Mesendoderm (in vitro differentiated cells): ENCODE data around the gene PI4KA.
"Not testable (repeated sequence)": the region's sequence is repeated elsewhere in the genome, so short reads cannot be mapped to it uniquely, and the experiment has no call there.

Experiments used
- DNase-seq: peaks from one replicate; pipeline ENCODE4 v3.0.0; 2013
- H2AK5ac ChIP-seq: 2 replicates; pipeline ENCODE4 v1.6.1; 2013; ENCODE audit warnings: low read length, inconsistent platforms
- H2BK120ac ChIP-seq: 2 replicates; pipeline ENCODE4 v1.6.1; 2013; ENCODE audit warnings: low read depth, mild to moderate bottlenecking, low read length, moderate library complexity, mixed read lengths
- H2BK15ac ChIP-seq: replicated peaks from 2 replicates; pipeline ENCODE4 v1.6.1; 2013; ENCODE audit warnings: low read depth, mild to moderate bottlenecking, moderate library complexity
- H2BK5ac ChIP-seq: 2 replicates; pipeline ENCODE4 v1.6.1; 2013; ENCODE audit warnings: low read length, inconsistent platforms
- H3K18ac ChIP-seq: 2 replicates; pipeline ENCODE4 v1.6.1; 2013; ENCODE audit warnings: mild to moderate bottlenecking, low read length, mixed read lengths
- H3K23ac ChIP-seq: one replicate; pipeline ENCODE4 v1.6.1; 2013; ENCODE audit warnings: low read length
- H3K27ac ChIP-seq: 2 replicates; pipeline ENCODE4 v1.5.1; 2013; ENCODE audit warnings: low read depth, mild to moderate bottlenecking, inconsistent platforms, low read length, moderate library complexity
- H3K27me3 ChIP-seq: 2 replicates; pipeline ENCODE4 v1.6.1; 2013; ENCODE audit warnings: low read length, control low read depth, mild to moderate bottlenecking, inconsistent platforms; ENCODE audit not compliant: insufficient read depth, poor library complexity
- H3K36me3 ChIP-seq: 2 replicates; pipeline ENCODE4 v1.6.1; 2013; ENCODE audit warnings: low read length, inconsistent platforms; ENCODE audit not compliant: control insufficient read depth, insufficient read depth
- H3K4ac ChIP-seq: one replicate; pipeline ENCODE4 v1.6.1; 2013; ENCODE audit warnings: low read depth, mild to moderate bottlenecking, low read length, moderate library complexity
- H3K4me1 ChIP-seq: 2 replicates; pipeline ENCODE4 v1.6.1; 2013; ENCODE audit warnings: low read depth, low read length, inconsistent platforms; ENCODE audit not compliant: control insufficient read depth
- H3K4me2 ChIP-seq: 2 replicates; pipeline ENCODE4 v1.6.1; 2013; ENCODE audit warnings: low read length
- H3K4me3 ChIP-seq: 2 replicates; pipeline ENCODE4 v1.5.1; 2013; ENCODE audit warnings: mild to moderate bottlenecking, low read length
- H3K56ac ChIP-seq: one replicate; pipeline ENCODE4 v1.6.1; 2013; ENCODE audit warnings: low read length
- H3K79me1 ChIP-seq: 2 replicates; pipeline ENCODE4 v1.6.1; 2013; ENCODE audit warnings: low read length, inconsistent platforms
- H3K79me2 ChIP-seq: 2 replicates; pipeline ENCODE4 v1.6.1; 2013; ENCODE audit warnings: mild to moderate bottlenecking, low read length; ENCODE audit not compliant: control insufficient read depth, insufficient read depth
- H3K9ac ChIP-seq: 2 replicates; pipeline ENCODE4 v1.6.1; 2013; ENCODE audit warnings: low read length, inconsistent platforms
- H4K5ac ChIP-seq: one replicate; pipeline ENCODE4 v1.6.1; 2013; ENCODE audit warnings: low read length
- H4K8ac ChIP-seq: one replicate; pipeline ENCODE4 v1.6.1; 2013; ENCODE audit warnings: low read depth, mild to moderate bottlenecking, control low read depth, low read length, moderate library complexity
- WGBS: extraction: QIAGEN DNeasy Blood & Tissue Kit; methylation state at CpG from one replicate; pipeline ENCODE4 v1.1.7; 2013; ENCODE audit warnings: low lambda C conversion rate, missing lambda C conversion rate; ENCODE audit not compliant: insufficient coverage; ENCODE audit errors: extremely low coverage; 5-methylcytosine and 5-hydroxymethylcytosine counted together

The PI4KA gene

DNA sequence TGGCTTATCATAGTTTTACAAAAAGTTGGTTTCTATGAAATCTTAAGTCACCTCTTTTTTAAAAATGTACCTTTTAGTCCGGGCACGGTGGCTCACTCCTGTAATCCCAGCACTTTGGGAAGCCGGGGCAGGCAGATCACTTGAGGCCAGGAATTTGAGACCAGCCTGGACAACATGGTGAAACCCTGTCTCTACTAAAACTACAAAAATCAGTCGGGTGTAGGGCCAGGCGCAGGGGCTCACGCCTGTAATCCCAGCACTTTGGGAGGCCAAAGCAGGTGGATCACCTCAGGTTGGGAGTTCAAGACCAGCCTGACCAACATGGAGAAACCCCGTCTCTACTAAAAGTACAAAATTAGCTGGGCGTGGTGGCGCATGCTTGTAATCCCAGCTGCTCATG, 158.8 kb downstream of the PI4KA start:
- H3K79me2 ChIP-seq, H3K79me1 ChIP-seq, H3K9ac ChIP-seq, H4K8ac ChIP-seq, DNase-seq, H3K4ac ChIP-seq, H3K36me3 ChIP-seq, H3K27ac ChIP-seq, H3K18ac ChIP-seq, H3K27me3 ChIP-seq, H2BK120ac ChIP-seq, H3K56ac ChIP-seq, H3K4me3 ChIP-seq, H4K5ac ChIP-seq, H3K23ac ChIP-seq, H3K4me2 ChIP-seq, H2BK15ac ChIP-seq, H2BK5ac ChIP-seq, H3K4me1 ChIP-seq, H2AK5ac ChIP-seq: not testable (repeated sequence)
- no CpG with 5 or more reads among the region's 9 CpGs for WGBS

GRCh38 chr22:20697481-20698113, 161.0 kb downstream of the PI4KA start:
- not testable (repeated sequence) for H3K9ac ChIP-seq, H3K27me3 ChIP-seq, H2BK5ac ChIP-seq, H3K79me1 ChIP-seq, H4K5ac ChIP-seq, H3K36me3 ChIP-seq, H3K79me2 ChIP-seq, H3K4me3 ChIP-seq, H2BK120ac ChIP-seq, H3K56ac ChIP-seq, H2BK15ac ChIP-seq, H3K23ac ChIP-seq, H3K4me1 ChIP-seq, H4K8ac ChIP-seq, H3K27ac ChIP-seq, H2AK5ac ChIP-seq, H3K4ac ChIP-seq, H3K4me2 ChIP-seq, H3K18ac ChIP-seq
- no CpG with 5 or more reads among the region's 17 CpGs for WGBS
- DNase-seq, result peak; percentile 80

DNA sequence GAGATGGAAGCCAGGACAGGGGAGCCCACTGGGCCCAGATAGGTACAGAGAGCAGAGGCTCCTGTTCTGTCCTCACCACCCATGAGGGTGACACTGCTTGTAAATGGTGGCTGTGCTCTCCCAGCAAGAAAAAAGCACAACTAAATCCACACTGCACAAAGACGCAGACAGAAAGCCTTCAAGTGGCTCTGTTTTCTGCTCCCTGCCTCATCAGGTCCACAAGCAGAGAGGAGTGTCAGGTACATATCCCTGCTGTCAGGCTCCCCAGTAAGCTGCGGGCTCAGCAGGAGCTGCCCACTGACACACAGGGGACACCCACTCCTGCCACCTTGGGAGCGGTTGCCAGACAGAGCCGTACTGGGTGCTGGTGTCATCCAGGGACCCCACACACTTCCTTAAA, 162.6 kb downstream of the PI4KA start:
- H3K23ac ChIP-seq, result not testable (repeated sequence)
- no CpG with 5 or more reads among the region's 4 CpGs for WGBS

DNA sequence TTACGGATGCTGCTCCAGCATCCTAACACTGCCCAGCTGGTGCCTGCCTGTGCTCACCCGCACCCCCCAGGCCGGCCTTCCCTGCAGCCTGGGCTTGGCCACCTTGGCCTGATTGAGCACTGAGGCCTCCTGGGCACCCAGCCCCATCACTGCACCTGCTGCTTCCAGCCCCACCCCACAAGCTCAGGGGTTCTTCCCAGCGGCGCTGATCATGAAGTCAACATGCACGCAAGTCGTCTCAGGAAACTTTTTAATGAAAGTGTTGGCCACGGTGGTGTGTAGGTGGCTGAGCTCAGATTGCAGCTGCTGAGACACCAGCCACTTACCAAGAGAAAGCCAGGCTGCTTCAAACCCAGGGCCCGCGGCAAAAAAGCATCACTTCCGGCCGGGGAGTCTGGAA, 163.4 kb downstream of the PI4KA start:
- no CpG with 5 or more reads among the region's 12 CpGs for WGBS
- H3K36me3 ChIP-seq, H3K4me3 ChIP-seq, H3K9ac ChIP-seq, H3K79me2 ChIP-seq, H2BK15ac ChIP-seq, H3K27ac ChIP-seq, H2BK5ac ChIP-seq, H3K4me1 ChIP-seq, H3K79me1 ChIP-seq, H3K4ac ChIP-seq, H2AK5ac ChIP-seq, H2BK120ac ChIP-seq, H4K8ac ChIP-seq, H3K56ac ChIP-seq, H3K23ac ChIP-seq, H3K27me3 ChIP-seq, H3K18ac ChIP-seq, H4K5ac ChIP-seq, DNase-seq, H3K4me2 ChIP-seq: not testable (repeated sequence)

More for the DNA sequence above, 162.6 kb downstream of the PI4KA start:
- not testable (repeated sequence) for H3K56ac ChIP-seq, H3K36me3 ChIP-seq, H2AK5ac ChIP-seq, H3K4me1 ChIP-seq, H3K9ac ChIP-seq, H3K4me3 ChIP-seq, DNase-seq, H3K79me2 ChIP-seq, H3K27me3 ChIP-seq, H3K4ac ChIP-seq, H3K18ac ChIP-seq, H3K4me2 ChIP-seq, H2BK120ac ChIP-seq, H4K8ac ChIP-seq, H2BK5ac ChIP-seq, H2BK15ac ChIP-seq, H4K5ac ChIP-seq, H3K79me1 ChIP-seq, H3K27ac ChIP-seq

DNA sequence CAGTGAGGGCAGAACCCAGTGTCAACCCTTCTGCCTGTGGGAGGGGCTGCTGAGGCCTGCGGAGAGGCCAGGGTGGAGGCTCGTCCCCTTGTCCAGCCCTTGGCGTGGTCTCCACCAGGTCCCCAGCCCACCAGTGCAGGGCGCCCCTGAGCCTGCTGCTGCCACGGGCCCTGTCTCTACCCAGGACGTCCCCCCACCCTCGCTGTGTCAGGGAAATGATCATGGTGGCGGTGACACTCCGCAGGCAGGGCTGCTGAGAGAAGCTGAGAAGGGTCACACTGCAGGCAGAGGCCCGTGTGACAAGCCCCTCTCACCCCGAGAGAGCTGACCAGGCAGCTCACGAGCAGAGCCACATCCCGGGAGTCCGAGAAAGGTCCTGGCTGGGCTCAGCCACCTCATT, 164.4 kb downstream of the PI4KA start:
- H3K4me2 ChIP-seq, H3K18ac ChIP-seq, H2BK15ac ChIP-seq, H3K56ac ChIP-seq, H2BK120ac ChIP-seq, DNase-seq, H3K4me1 ChIP-seq, H3K4me3 ChIP-seq, H4K8ac ChIP-seq, H3K27ac ChIP-seq, H3K79me2 ChIP-seq, H3K36me3 ChIP-seq, H2AK5ac ChIP-seq, H3K23ac ChIP-seq, H2BK5ac ChIP-seq, H4K5ac ChIP-seq, H3K9ac ChIP-seq, H3K79me1 ChIP-seq, H3K4ac ChIP-seq, H3K27me3 ChIP-seq: not testable (repeated sequence)
- no CpG with 5 or more reads among the region's 14 CpGs for WGBS

DNA sequence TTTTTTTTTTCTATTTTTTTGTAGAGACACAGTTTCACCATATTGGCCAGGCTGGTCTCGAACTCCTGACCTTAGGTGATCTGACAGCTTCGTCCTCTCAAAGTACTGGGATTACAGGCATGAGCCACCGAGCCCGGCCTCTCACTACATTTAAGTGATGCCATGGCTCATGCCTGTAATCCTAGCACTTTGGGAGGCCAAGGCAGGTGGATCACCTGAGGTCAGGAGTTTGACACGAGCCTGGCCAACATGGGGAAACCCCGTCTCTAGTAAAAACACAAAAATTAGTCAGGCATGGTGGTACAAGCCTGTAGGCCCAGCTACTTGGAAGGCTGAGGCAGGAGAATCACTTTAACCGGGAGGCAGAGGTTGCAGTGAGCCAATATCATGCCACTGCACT, 165.7 kb downstream of the PI4KA start:
- H3K79me2 ChIP-seq, H3K27me3 ChIP-seq, H3K9ac ChIP-seq, H3K4me3 ChIP-seq, H2BK5ac ChIP-seq, H3K18ac ChIP-seq, H4K5ac ChIP-seq, H2BK15ac ChIP-seq, H3K79me1 ChIP-seq, H3K4me1 ChIP-seq, H2BK120ac ChIP-seq, H2AK5ac ChIP-seq, H3K23ac ChIP-seq, H4K8ac ChIP-seq, H3K36me3 ChIP-seq, H3K27ac ChIP-seq, H3K4ac ChIP-seq, H3K4me2 ChIP-seq, DNase-seq, H3K56ac ChIP-seq: not testable (repeated sequence)
- no CpG with 5 or more reads among the region's 7 CpGs for WGBS
